HG02938 (cell line): ENCODE results near the gene LRP4.

Source experiments
- ATAC-seq: cut with Tn5 transposase; IDR thresholded peaks from one replicate; pipeline ENCODE4 v1.9.1; 2021; ENCODE audit warnings: mild to moderate bottlenecking, moderate library complexity; ENCODE audit not compliant: unreplicated experiment

Gene LRP4

GRCh38 chr11:46894506-46894905 is 23.8 kb downstream of the LRP4 start:
- ATAC-seq: no peak

GRCh38 chr11:46892838-46893237 is 25.5 kb downstream of the LRP4 start:
- no peak for ATAC-seq

GRCh38 chr11:46892109-46892508 is 26.2 kb downstream of the LRP4 start:
- ATAC-seq: no peak

- ATAC-seq: no peak
These were observed 27.7 kb downstream of the LRP4 start for GRCh38 chr11:46890665-46891064.

GRCh38 chr11:46889689-46890475 is 28.5 kb downstream of the LRP4 start:
- no peak for ATAC-seq

GRCh38 chr11:46889251-46889650 is 29.1 kb downstream of the LRP4 start:
- no peak for ATAC-seq

GRCh38 chr11:46888636-46889035 is 29.7 kb downstream of the LRP4 start:
- no peak for ATAC-seq

GRCh38 chr11:46886211-46886610 is 32.1 kb downstream of the LRP4 start:
- no peak for ATAC-seq

GRCh38 chr11:46879056-46879585 is 39.2 kb downstream of the LRP4 start:
- no peak for ATAC-seq

GRCh38 chr11:46877580-46877979 is 40.8 kb downstream of the LRP4 start:
- no peak for ATAC-seq

GRCh38 chr11:46876471-46876870 is 41.9 kb downstream of the LRP4 start:
- ATAC-seq: no peak

GRCh38 chr11:46874586-46874985 is 43.8 kb downstream of the LRP4 start:
- no peak for ATAC-seq

GRCh38 chr11:46868912-46869311 is 49.4 kb downstream of the LRP4 start:
- no peak for ATAC-seq

GRCh38 chr11:46865340-46865739 is 53.0 kb downstream of the LRP4 start:
- ATAC-seq: no peak

- ATAC-seq: no peak
These were observed 58.1 kb downstream of the LRP4 start for GRCh38 chr11:46860218-46860617.

GRCh38 chr11:46858920-46859546 is 59.3 kb downstream of the LRP4 start:
- ATAC-seq: no peak

- ATAC-seq: no peak
These were observed 60.7 kb downstream of the LRP4 start for GRCh38 chr11:46857666-46858065.

- ATAC-seq: no peak
These were observed 61.6 kb downstream of the LRP4 start for GRCh38 chr11:46856605-46857343.

- ATAC-seq: no peak
These were observed 62.5 kb downstream of the LRP4 start for GRCh38 chr11:46855863-46856262.

GRCh38 chr11:46855167-46855566 is 63.2 kb downstream of the LRP4 start:
- ATAC-seq: no peak

GRCh38 chr11:46850829-46851380 is 67.4 kb downstream of the LRP4 start:
- no peak for ATAC-seq
